COLO668 (cell line): Measurements from ENCODE around the gene CHST6.
"Not testable (repeated sequence)": the region's sequence is repeated elsewhere in the genome, so short reads cannot be mapped to it uniquely, and the experiment has no call there.

Experiments used
- DNase-seq: peaks from one replicate; lab custom pipeline; 2025; ENCODE audit not compliant: unreplicated experiment; lab: John Stamatoyannopoulos, UW

The CHST6 gene

GRCh38 chr16:75495076-75495674 is at the start of gene CHST6:
Gene CHST6 (minus strand): TSS chr16:75495441. CDS start chr16:75479828, 15,613 bp downstream.
- DNase-seq: peak; percentile 17

DNA sequence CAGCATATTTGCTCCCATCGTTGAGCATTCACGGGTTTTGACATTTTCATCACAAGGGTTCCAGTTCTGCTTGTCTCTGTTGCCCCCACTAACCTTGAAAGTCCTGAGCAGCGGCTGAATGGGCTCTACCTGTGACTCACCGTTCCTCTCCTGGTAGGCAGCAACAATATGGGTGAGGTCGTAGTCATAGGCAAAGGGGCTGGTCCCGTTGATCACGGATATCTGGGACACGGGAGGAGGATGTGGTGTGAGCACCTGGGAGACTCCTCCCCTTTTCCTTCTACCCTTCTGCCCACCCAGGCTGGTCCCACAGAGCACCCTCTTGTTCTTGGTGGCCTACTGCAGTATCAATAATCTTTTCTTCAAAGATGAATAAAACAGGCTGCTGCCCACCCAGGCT is 47.2 kb upstream of the CHST6 start:
- not testable (repeated sequence) for DNase-seq

DNA sequence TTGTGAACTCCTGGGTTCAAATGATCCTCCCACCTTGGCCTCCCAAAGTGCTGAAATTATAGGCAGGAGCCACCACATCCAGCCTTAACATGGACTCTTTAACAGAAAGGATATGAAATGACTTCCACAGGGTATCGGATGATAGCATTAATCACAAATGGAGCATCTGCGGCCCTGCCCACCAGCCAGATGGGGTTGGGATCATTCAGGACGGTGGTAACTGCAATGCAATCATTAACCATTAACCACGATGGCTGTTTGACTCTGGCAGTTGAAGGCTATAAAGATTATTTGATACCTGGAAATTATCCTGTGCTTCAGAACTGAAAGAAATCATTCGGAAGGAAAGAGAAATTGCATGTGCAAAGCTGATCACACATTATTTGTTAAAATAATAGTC is 46.0 kb upstream of the CHST6 start:
- peak; percentile 5 for DNase-seq

- DNase-seq: not testable (repeated sequence)
These were observed 43.8 kb upstream of the CHST6 start for GRCh38 chr16:75538882-75539565.

DNA sequence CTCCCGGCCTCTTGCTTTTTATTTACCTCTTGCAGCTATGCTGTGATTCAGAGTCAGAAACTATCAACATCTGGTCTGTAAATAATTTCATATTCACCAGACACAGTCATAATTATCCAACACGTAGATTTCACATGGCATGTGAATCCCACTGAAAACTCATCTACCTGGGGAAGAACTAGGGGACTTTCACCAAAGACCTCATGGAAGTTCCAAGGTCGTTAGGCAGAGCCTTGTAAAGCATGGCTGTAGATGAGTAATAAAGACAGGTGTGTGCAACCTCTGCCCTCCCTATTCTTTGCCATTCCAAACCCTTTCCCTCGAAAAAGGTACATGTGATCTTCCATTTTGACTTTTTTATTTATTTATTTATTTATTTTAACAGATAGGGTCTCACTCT is 42.5 kb upstream of the CHST6 start:
- DNase-seq: no peak

DNA sequence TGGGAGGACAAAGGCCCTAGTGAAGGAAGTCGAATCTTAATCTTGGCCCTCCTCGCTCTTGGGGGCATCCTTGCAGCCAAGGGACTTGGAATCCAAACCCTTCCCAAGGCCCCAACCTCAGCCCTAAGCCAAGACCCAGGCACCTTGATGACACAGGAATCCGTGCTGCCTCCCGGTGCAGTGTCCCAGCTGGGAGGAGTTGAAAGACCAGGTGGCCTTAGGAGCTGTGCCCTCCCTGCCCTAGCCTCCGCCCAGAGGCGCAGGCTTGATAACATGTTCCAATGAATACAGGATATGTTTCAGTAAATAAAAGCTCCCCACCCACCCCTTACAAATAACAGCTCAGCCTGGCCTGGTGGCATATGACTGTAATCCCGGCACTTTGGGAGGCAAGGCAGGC is 40.7 kb upstream of the CHST6 start, which contains the start of gene CHST5:
Gene CHST5 (minus strand): TSS at position 208 of the 400 bp plus-strand sequence. CDS start 5,724 bp downstream, outside the sequence.
- DNase-seq: no peak

GRCh38 chr16:75535211-75535843 is 40.1 kb upstream of the CHST6 start:
- DNase-seq: no peak

- no peak for DNase-seq
These were observed 39.4 kb upstream of the CHST6 start for GRCh38 chr16:75534560-75535205.

- no peak for DNase-seq
These were observed 37.5 kb upstream of the CHST6 start for GRCh38 chr16:75532791-75533190.

DNA sequence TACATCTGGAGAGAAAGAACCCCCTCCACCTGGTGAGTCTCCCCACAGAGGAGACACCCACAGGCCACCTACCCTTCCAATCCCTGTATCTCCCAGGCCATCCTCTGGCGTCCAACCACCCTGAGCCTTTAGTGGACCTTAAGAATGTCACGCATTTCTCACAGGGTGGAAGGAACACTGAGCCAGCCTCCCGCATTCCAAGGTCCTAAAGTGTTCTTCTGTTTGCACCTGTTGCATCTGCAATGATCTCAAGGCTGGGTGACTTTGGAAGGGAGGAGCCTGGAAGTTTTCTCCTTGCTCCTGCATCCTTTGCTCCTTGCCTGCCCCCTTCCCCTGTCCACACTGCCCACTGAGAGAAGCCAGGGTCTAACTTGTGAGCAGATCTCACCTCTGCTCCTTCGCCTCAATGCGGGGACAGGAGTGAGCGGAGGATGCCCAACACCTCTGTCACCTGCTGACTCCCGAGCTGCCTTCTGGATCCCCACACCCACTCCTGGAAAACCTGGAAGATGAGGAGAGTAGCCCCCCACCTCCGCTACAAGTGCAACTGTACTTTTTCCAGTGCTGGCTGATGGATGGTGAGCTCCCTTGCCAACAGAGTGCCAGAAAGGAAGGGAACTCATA is 37.0 kb upstream of the CHST6 start:
- DNase-seq: no peak

GRCh38 chr16:75529959-75530358 is 34.7 kb upstream of the CHST6 start:
- DNase-seq: no peak

DNA sequence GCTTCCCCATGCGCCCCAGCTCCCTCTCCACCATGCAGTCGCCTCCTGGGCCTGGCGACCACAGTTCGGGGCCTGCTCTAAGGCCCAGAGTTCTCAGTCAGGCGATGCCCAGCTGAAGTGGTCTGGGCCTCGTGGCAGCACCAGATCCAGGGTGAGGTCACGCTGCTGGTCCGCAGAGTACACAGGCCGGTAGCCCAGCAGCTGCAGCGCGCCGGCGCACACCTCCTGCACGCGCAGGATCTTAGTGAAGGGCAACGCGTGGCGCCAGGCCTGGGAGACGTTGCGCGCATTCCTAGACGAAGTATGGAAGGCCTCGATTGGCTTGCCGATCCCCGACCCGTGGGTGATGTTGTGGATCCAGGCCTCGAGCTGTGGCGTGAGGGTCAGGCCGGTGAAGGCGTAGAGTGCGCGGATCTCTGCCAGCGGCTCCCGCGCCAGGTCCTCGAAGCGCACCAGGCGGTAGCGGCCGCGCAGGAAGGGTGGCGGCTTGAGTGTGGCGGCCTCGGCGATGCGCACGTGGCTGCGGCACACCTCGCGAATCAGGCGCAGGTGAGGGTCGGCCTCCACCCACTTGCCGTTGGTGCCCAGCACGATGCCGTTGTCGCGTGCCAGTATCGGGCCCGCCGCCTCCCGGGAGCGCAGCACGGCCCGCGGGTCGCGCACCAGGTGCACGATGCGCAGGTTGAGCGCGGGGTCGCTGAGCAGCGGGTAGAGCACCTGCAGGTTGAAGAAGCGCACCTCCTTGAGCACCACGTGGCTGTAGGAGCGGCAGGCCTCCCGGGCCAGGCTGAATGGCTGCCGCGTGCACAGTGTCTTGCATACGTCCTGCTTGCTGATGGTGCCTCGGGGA is 34.0 kb upstream of the CHST6 start:
- no peak for DNase-seq

GRCh38 chr16:75527825-75528299 is 32.6 kb upstream of the CHST6 start:
- DNase-seq: no peak

DNA sequence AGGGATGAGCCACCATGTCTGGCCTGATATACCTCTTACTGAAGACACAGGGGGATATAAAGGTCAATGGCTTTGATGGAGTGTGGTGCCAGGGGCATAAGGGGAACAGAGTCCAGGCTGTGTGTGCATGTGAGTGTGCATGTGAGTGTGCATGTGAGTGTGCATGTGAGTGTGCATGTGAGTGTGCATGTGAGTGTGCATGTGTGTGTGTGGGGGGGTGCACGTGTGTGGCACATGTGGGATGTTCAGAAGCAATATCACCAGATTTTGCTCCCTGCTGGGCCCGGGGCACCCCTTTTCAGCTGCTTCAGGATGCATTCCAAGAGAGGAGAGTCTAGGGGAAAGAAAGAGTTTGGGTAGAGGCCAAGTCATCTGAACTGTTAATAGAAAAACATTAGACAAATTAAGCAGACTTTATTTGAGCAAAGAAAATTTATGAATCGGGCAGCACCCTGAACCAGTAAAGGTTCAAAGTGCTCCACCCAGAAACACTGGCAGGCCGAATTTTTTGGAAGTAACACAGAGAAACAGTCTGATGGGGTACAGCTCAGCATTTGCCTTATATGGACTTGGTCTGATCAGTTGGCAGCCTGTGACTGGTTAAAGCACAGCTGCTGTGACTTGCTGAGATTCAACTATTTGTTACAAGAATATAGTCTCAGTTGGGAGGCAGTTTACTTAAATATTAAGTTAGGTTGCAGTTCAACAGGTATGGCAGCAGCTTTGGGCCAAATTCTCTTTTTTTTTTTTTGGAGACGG is 31.0 kb upstream of the CHST6 start:
- no peak for DNase-seq

GRCh38 chr16:75519175-75519574 is 23.9 kb upstream of the CHST6 start:
- DNase-seq: no peak

DNA sequence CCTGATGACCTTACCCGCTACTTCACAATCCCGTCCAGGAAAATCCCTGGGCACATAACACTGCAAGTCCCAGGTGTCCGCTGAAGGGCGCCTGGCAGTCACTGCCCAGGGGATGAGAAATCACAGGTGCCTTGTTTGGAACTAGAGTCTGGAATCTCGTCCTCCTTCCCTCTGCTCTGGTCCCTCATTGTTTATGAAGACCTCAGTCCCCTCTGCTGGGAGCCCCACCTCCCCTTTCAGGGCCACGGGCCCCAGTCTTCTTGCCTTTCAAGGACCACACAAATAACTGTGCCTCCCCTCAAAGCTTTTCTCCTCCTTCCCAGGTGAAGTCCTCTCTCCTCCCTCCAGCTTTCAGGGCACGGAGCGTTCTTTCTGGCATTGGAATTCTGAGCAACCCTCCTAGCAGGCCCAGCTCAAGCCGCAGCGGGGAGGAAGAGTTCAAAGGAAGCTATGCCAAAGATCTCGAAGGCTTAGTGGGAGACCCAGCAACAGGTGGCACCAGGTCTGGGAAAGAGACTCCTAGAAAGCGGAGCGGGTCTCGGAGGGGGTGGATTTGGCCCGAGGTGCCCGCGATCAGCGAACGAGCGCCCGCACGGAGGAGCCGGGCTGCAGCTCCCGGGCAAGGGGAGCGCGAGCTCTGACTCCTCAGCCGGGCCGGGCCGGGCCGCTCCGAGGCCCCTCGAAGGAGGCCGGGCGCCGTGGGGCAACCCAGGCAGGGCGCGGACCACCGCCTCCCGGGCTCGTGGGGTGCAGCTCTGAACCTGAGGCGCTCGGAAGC is 21.1 kb upstream of the CHST6 start:
- DNase-seq: peak; percentile 52

GRCh38 chr16:75514296-75514695 is 19.1 kb upstream of the CHST6 start:
- no peak for DNase-seq

GRCh38 chr16:75506574-75506973 is 11.3 kb upstream of the CHST6 start:
- DNase-seq: no peak

- DNase-seq: no peak
These were observed 10.9 kb upstream of the CHST6 start for GRCh38 chr16:75506107-75506506.
